GM18520 (cell line): ENCODE data around the gene MYO15B.

Experiments
- ATAC-seq: cut with Tn5 transposase; IDR thresholded peaks from one replicate; pipeline ENCODE4 v1.9.1; 2021; ENCODE audit not compliant: unreplicated experiment

The MYO15B gene

DNA sequence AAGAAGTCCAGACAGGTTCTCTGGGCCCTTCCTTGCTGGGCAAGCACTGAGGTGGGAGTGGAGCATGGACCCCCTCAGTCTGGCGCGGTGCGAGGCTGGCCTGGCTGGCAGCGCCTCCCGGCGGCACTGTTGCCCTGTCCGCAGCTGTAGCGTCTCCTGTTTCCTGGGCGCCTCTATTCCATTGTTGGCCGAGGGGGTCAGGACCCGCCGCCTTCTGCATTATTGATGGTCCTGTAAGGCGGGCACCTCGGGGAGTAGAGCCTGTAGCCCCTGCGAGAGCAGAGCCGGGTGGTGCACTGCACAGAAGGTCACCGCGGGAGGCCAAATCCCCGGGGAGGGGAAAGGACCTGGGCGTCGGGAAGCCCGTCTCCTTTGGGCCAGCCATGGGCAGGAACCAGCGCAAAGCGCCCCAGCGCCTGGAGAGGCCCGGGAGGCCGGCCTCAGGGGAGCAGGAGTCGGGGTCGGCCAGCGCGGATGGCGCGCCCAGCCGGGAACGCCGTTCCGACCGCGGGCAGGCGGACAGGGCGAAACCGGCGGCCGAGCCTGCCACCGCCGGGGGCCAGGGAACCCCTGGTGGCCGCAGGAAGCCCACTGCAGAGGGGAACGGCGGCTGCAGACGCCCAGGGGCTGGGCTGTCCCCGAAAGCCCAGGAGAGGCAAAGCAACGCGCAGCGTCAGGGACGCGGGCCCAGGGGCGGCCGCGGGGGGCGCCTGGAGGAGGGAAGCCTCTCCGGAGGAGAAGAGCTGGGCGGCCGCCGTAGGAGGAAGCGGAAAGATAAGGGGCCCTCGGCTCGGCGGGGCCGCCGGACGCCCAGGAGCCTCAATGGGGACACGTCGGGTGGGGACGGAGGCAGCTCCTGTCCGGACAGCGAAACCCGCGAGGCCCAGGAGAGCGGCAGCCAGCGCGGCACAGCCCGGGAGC, at the start of gene MYO15B:
TSS of gene MYO15B (plus strand) at position 126 of the 921 bp plus-strand sequence. CDS start at position 384, 258 bp downstream.
- no peak for ATAC-seq

DNA sequence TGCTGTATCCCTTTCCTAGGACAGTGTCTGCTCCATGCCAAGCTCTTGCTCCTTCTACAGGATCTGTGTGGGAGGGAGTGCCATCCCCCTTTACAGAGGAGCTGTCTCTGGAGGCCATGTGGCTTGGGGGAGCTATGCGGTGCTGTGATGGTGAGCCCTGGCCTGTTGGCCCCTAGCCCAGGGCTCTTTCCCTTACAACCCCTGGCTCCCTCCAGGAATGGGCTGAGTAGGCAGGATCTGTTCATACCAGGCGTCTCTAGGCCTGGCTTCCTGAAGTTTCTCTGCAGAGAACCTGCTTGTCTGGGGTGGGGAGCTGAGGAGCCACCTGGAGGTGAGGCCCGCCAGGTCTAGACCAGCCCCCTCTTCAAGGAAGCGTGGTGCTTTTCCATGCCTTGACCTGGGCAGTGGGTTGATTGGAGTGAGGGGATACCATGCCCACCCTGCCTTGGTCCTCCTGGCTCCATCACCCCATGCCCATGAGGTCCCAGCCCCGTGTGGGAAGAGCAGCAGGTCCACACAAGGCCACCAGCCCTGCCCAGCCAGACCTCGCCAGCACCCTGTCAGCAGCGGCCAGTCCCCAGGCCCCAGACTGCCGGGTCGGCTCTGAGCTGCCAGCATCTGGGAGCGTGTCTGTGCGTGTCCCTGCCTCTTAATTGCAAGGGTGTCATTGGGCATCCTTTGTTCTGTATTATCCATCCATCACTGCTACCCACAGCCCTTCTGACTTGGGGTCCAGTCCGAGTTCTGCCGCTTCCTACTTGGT, 47.5 kb upstream of the MYO15B start:
- no peak for ATAC-seq

DNA sequence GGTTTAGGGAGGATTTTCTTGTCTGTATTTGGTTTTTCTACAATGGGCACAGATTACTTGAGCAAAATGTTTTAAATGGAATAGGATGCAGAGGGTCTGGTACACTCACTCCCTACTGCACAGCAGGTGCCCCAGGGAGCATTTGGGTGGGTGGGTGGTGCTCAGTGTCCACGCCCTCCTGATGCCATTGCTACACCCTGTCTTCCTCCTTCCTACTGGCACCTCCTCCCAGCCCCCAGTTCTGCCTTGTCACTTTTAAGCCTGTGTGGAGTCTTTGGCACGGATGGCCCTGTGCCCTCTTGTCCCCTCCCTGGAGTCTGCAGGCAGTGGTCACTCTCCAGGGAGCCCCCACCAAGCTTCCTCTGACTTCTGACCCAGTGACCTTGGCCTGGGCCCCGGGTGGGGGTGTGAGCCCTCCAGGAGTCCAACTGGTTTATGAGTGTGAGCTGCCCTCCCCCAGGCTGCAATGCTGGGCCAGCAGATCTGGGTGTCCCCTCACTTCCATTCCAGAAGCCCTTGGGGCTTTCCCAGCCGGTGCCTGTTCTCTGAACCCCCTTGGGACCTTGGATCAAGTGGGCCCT, 46.6 kb upstream of the MYO15B start:
- no peak for ATAC-seq

DNA sequence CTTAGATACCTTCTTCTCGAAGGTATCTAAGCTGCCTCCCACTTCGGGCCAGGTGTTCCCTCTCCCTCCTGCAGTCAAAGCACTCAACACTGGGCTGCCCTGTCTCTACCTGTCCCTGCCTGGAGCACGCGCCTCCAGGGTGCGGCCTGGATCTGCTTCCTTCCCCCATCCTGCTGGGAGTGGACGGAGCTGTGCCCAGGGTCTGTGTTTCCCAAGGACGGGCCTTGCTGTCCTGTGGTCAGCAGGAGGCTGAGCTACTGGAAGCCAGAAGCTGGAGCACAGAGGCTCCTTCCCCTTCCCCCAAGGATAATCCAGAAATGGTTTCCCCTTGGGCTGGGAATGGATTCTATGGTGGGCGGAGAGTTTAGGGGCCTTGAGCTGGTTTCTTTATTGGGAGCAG, 45.4 kb upstream of the MYO15B start:
- no peak for ATAC-seq

DNA sequence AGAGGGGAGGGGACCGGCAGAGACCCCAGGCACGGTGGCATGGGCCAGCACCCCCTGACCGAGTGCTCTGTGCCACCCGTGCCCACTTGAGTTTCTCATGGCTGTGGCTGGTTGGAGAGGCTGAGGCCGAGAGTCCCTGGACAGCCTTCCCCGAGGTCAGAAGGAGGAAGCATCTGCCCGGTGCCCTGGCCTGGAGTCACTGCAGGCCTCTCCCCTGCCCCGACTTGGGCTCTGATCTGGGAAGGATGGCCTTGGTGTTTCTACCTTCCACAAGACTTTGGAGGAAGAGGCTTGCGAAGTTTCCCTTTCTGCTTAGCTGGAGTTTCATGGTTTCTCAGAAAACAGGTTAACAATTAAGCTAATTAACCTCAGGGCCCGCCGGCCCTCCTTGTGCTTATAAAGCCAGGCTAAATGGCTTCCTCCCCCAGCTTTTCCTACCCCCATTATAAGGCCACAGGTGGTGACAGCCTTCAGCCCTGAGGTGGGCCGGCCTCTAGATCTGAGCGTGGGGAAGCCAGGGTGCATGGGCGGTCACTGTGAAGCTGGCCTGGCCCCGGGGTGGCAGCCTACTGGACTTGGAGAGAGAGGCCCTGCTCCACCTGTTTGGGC, 44.8 kb upstream of the MYO15B start:
- no peak for ATAC-seq

DNA sequence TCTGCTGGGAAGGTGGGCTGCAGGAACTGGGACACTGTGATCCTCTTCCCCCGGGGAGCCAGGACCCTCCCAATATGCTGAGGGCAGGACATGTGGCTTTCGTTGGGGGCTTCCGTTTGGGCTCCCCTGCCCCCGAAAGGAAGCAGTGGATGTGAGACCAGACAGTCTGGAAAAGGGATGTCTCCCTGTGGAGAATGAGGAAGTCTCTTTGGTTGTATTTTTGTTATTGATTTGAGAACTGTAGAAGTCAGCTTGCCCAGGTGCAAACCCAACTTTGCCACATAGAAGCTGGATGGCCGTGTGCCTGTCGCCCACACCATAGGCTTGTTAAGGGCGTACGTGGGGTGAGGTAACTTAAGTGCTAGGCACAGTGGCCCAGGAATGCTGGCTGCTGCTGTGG, 43.4 kb upstream of the MYO15B start:
- no peak for ATAC-seq

DNA sequence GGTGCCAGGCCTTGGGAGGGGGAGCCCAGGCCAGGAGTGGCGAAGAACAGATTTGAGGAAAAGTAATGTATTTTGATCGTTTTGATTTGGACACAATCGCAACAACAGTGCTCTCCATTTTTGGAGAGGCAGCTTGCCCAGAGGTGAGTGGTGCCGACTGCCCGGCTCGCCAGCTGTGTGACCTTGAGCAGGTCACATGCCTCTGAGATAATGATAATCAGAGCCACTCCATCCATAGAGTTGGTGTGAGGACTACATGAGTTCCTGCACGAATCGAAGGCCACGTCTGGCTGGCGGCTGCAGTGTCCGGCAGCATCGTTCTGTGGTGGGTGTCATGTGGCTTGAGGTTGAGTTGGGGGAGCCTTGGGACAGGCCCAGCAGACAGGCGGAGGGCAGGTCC, 41.4 kb upstream of the MYO15B start:
- no peak for ATAC-seq

DNA sequence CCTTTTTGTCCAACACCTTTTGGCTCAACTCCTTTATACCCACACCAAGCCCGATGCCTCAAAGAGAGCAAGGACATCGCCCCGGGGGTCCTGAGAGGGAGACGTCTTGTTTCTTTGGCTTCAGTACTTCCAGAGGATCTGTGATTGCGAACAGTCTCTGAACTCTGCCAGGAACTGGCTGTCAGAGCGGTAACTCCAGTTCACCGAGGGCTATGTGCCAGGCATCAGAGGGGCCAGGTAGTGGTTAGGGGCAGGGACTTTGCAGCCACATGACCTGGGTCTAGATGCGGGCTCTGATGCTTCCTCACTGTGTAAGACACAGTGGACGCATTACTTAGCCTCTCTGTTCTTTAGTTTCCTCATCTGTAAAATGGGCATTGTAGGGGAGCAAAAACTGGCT, 40.5 kb upstream of the MYO15B start:
- no peak for ATAC-seq

DNA sequence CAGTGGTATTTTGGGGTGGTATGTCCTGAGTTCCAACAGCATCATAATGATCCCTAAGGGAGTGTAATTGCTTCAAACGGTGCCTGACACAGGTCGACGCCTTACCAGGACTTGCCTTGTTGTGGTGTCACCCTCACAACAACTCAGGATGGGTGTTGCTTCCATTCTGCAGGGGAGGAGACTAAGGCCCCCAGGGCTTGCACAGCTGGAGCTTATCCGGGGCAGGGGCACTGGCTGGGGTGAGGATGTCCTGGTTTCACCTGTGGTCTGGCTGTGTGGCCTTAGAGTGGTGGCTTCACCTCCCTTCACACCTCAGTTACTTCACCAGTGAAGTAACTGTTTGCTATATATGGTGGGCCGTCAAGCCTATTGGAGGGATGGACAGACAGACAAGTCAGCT, 38.8 kb upstream of the MYO15B start:
- ATAC-seq = no peak

DNA sequence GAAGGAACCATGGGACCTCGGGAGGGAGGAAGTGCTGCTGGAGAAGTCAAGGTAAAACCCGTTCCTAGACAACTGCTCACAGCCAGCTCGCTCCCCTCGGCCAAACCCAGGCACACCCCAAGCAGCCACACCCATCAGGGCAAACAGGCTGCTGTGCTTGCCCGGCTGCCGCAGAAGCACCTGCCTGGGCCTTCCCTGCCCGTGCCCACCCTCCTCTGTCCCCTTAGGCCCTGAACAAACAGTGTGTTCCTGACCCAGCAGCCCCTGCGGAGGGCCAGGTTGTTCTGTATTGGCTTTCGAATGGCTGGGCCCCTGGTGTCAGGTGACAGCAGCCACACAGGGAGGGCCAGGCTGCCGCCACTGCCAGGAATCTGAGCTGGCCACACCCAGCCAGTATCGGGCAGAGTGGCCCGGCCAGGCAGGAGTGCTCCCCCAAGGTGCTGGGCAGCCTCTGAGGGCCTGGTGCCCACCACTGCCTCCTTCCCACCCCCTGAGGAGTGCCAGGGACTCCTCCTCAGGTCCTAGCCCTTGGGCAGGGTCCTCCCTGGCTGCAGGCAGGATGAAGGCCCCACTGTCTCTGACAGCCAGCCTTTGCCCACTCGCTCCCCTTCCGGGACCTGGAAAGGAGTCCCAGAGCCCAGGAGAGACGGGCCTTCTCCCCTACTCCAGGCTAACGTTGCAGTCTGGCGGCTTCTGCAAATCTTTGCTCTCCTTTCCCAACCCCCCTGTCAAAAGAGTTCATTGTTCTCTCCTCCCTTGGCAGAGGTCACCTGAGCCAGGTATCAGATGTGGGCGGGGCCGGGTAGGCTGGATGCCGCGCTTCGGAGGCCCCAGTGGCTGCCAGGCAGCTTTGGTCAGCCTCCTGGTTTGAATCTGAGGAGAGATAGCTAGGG, 38.1 kb upstream of the MYO15B start:
- no peak for ATAC-seq

DNA sequence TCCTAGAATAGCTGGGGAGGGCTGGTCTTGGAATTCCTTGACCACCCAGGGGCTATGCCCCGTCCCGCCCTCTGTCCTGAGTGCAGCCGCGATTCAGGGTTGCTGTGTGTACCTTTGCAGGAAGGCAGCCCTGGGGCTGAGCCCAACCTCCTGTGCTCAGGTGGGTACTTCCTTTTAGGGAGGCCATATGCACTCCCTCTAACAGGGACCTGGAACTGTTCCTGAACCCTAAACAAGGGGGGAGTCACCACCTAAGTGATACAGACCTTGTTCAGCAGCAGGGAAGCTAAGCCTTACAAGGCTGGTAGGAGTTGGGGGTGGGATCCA, 37.5 kb upstream of the MYO15B start:
- no peak for ATAC-seq

DNA sequence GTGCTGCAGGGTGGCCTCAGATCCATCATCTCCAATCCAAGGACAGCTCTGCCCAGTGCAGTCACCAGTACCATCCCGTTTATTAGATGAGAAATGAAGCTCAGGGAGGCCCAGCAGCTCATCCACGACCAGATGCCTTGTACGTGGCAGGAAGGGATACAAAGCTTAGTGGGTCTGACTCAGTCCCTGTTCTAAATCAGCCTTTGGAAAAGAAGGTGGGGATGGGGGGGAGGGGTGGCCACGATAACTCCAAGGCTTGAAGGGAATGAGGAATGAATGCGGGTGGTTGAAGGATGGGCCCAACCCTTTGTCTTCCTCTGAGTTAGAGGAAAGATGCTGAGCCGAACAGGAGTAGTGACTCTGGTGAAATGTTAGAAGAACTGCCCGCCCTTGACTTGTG, 36.3 kb upstream of the MYO15B start:
- ATAC-seq = no peak

DNA sequence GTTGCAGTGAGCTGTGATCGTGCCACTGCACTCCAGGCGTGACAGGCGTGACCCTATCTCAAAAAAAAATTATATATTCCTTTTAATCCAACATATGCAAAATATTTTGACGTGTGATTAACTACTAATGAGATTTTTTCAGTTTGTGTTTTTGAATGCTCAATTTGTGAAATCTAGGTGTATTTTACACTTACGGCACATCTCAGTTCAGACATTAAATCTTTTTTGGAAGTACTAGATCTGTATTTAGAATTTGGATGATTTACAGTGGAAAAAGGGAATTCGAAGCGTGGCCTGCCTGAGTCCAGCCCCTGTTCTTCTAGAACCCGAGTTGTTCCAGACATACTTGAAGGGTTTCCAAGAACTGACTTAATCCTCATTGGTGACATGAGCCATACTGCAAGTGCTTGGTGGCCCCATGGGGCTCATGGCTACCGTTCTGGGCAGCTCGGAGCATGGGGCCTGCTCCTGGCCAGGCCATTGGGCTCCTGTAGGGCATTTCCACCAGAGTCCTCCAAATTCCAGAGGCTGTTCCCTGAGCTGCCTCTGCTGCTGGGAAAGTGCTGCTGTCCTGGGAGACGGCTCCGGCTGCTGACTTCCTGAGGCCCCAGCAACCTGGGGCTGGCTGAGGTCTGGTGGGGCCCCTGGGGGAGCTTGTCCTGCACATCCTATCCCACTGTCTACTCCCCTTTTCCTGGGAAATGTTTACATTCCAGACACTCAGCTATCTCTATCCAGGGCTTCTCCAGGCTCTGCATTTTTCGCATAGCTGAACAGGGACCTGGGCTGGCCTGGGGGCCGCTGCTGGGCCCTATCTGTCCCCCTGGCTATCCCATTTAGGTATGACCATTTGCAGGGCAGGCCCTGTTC, 34.9 kb upstream of the MYO15B start:
- ATAC-seq = no peak

DNA sequence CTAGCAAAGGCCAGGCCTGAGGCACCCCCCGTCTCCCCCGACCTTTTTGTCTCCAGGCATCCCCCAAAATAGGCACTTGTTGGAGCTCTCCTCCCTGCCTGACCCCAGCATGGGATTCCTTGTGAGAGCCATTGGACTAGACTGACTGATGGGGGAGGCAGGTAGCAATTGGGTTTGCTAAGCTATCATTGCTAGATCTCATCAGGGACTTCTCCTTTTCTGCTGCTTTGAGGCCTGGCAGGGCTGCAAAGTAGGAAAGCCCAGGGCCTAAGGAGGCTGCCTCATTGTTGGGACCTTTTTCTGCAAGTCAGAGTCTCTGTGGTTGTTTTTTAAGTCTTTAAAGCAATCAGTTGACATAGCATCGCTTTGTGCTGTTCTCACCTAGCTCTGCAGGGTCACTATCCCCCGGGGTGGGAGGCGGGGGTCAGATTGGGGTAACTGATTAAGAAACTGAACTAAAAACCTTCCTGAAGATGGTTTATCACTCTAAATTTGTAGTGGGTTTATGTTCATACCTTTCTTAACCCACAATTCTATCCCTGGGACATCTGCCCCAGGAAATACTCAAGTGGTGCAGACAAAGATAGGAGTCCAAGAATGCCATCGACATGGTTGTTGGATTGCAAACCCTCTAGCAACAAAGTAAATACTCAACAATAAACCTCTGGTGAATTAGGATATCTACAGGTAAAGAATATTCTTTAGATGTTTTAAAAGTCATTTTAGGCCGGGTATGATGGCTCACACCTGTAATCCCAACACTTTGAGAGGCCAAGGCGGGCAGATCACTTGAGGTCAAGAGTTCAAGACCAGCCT, 34.1 kb upstream of the MYO15B start:
- ATAC-seq = no peak

DNA sequence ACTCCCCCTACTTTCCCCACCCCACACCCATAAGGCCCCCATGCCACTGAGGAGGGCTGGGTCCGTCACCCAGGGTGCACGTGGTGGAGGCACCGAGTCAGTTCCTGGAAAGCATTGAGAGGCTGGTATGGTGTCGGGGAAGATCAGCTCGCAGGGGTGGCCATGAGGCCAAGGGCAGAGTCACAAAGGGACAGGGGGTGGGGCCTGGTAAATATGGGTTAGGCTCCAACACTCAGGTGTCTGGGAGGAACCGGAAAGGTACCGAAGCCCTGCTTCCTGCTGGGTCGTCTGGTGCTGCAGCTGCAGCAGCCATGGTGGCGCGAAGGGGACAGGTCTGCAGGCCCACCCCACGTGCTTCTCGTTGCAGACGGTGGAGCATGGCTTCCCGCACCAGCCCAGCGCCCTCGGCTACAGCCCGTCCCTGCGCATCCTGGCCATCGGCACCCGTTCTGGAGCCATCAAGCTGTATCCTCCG, 31.9 kb upstream of the MYO15B start:
- ATAC-seq = no peak

DNA sequence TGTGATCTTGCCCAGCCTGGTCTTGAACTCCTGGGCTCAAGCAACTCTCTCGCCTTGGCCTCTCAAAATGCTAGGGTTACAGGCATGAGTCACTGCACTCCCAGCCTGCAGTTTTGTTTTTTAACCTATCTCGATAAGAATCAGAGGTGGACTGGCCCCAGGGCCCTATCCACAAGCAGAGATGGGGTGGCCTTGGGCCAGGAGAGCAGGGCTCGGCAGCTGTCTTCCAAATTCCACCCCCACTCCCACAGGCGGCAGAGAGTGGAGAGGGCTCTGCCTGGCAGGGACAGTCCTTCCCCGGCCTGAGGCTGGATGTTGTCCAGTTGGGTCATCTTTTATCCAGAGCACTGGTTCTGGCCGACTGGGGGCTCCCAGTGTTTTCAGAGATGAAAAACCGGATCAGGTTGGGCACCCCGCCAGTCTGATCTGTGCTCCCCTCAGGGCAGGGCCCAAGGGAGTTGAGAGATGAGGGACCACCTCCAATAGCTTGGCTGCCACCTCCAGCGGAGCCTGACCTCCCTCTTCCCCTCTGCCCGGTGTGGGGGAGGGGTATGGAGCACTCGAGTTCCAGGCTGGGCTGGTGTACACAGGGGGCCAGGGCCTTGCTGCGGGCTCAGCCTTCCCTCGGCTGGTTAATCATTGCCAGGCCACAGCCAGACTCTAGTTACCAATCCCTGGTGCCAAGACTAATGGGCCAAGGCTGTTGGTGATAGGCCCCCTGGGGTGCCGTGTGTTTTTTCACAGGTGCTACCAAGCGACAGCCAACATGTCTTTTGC, 30.3 kb upstream of the MYO15B start:
- no peak for ATAC-seq

DNA sequence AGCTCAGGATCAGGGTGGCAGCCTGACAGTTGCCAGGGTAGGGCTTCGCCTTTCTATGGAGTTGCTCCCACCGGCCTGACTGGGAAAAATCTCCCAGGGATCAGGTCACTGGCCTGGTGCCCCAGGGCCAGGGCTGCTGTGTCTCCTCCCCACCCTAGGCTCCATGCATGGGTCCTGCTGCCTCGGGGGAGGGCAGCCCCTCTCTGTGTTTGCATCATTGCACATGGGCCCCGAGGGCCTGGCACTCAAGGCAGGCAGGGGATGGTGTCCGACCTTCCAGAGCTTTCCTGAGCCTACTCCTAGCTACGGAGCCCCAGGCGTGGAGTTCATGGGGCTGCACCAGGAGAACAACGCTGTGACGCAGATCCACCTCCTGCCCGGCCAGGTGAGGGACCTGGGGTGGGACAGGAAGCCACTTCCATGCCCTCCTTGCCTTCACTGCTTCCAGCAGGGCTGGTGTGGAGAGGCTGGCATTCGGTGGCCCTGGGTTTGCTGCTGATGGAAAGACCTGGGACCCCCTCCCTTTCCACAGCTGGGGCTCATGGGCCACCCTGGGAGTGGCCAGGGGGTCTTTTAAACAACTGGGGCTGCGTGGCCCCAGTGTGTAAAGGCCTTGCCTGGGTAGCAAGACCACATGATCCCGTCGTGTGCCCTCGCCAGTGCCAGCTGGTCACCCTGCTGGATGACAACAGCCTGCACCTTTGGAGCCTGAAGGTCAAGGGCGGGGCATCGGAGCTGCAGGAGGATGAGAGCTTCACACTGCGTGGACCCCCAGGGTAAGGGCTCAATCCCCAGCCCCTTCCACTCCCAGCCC, 29.5 kb upstream of the MYO15B start:
- ATAC-seq = no peak
